ENCODE data around the gene GPR137B. TPM values are rescaled to one million over a fixed set of nuclear protein-coding genes. Genes with fewer than 3 reads are reported as not detected.
A peak's percentile ranks its signal among the peaks of the same experiment; 100 is the strongest.

The GPR137B gene
- total and polyA plus RNA-seq, 2 of the 13 experiments (the other 11 are each of a cell fraction or from before 2014, with no cell fraction given) = 0.31 to 0.41 TPM

GRCh38 chr1:236101233-236102200, 40.8 kb upstream of the GPR137B start:
- H3K9ac ChIP-seq (ENCODE audit: insufficient read depth, low read depth, low read length) = no peak overlapping the region
- no TSS peak for BruUV-seq (replicated peaks)
- DNase-seq (ENCODE audit: low spot score) (no peak), ATAC-seq (no peak), FAIRE-seq (no peak)
- H4K20me1 ChIP-seq (ENCODE audit: insufficient read depth, low read length) = no peaks in the 10 kb centered on the region
- H2AFZ ChIP-seq (ENCODE audit: low read length) = no peak overlapping the region
- no peaks in the 10 kb centered on the region for H3K36me3 ChIP-seq (replicated peaks in 1 of 2; ENCODE audit: control insufficient read depth in 1 of 2, insufficient read depth in 2 of 2, low read length in 2 of 2)
- no peak overlapping the region for H3K4me2 ChIP-seq (ENCODE audit: low read depth, low read length)
- in situ Hi-C loops (cut with HindIII; ENCODE audit: extremely low pct_ligation_motif_present, low pct_unique_long_range_greater_than_20kb) (loop anchor here (5.0 to 25.0 kb wide), 6 partner anchors 391 to 1461 kb away; no protein-coding TSS in a partner anchor), intact Hi-C loops (cut with micrococcal nuclease; ENCODE audit: unreplicated experiment) (loop anchor here (2.0 to 10.0 kb wide), 3 partner anchors 351 to 1023 kb away; no protein-coding TSS in a partner anchor)
- POLR2A ChIA-PET = no interaction called here
- H3K79me2 ChIP-seq (ENCODE audit: insufficient read depth, low read length) = no peaks in the 10 kb centered on the region
- 47% methylated on average over 10 of the region's 10 CpGs for WGBS (ENCODE audit: low lambda C conversion rate)
- no peak overlapping the region for H3K4me3 ChIP-seq (replicated peaks in 1 of 3; ENCODE audit: insufficient read depth in 1 of 3, low read depth in 2 of 3, low read length in 3 of 3)
- H3K27me3 ChIP-seq (ENCODE audit: control insufficient read depth in 1 of 2, insufficient read depth in 2 of 2, low read length in 2 of 2) = peaks cover 2 to 5% of the 10 kb centered on the region in 2 experiments; a peak in 1 of 5 replicates
- CTCF ChIA-PET (ENCODE audit: low intra/inter-chr PET ratio, low total read pairs) = no interaction called here
- H3K4me1 ChIP-seq (ENCODE audit: insufficient read depth, low read length) = peaks cover 41% of the 10 kb centered on the region
- H3K9me3 ChIP-seq (ENCODE audit: low read length) = peaks cover 8% of the 10 kb centered on the region; the same call in 1 of the 2 replicates
- no peak overlapping the region for H3K27ac ChIP-seq (ENCODE audit: extremely low read length, insufficient read depth, low read length)
- TF ChIP-seq IRX3 (CRISPR knock-in tag; IDR thresholded peaks at IDR 0.05; ENCODE audit: borderline replicate concordance, low read depth) (no peak), ZGPAT (CRISPR knock-in tag; IDR thresholded peaks at IDR 0.05) (no peak), ZNF749 (CRISPR knock-in tag; IDR thresholded peaks at IDR 0.05; ENCODE audit: borderline replicate concordance) (no peak), SOX6 (IDR thresholded peaks at IDR 0.05) (peak; percentile 6; the same call in 1 of the 2 replicates), SOX6 (CRISPR knock-in tag; IDR thresholded peaks at IDR 0.05) (no peak), ATF1 (CRISPR knock-in tag; IDR thresholded peaks at IDR 0.05) (no peak), ZNF326 (CRISPR knock-in tag; IDR thresholded peaks at IDR 0.05; ENCODE audit: borderline replicate concordance) (no peak), ZNF282 (IDR thresholded peaks at IDR 0.05; ENCODE audit: partially characterized antibody) (no peak), ZNF329 (CRISPR knock-in tag; IDR thresholded peaks at IDR 0.05; ENCODE audit: low read depth) (no peak), PHB2 (IDR thresholded peaks at IDR 0.05; ENCODE audit: partially characterized antibody) (peak; percentile 55), MNT (IDR thresholded peaks at IDR 0.05) (peak; percentile 70), ZNF549 (CRISPR knock-in tag; IDR thresholded peaks at IDR 0.05) (no peak), ZNF33B (CRISPR knock-in tag; IDR thresholded peaks at IDR 0.05) (no peak), FOXP1 (IDR thresholded peaks at IDR 0.05) (0 out of 2 replicates have a peak, but pooled peaks have one; percentile 20), FOXP1 (CRISPR knock-in tag; IDR thresholded peaks at IDR 0.05) (no peak), ZNF207 (IDR thresholded peaks at IDR 0.05; ENCODE audit: borderline replicate concordance) (no peak)

Measured in HepG2 (cell line).